Activated naive CD8-positive, alpha-beta T cell treated with anti-CD3 and anti-CD28 coated beads, Interleukin-2, amount 10 ng/mL, durations not matched to agents 7 days and 5 days (primary cell): ENCODE measurements around the gene TLE5. TPM values are rescaled to one million over a fixed set of nuclear protein-coding genes. Genes with fewer than 3 reads are reported as not detected.
"Not testable (repeated sequence)": the region's sequence is repeated elsewhere in the genome, so short reads cannot be mapped to it uniquely, and the experiment has no call there.

Experiments used
- ATAC-seq: fragments of 150-1000 bp; cut with Tn5 transposase; one replicate; pipeline ENCODE4 v1.10.0; 2021; ENCODE audit warnings: low read depth, moderate library complexity
- POLR2A ChIA-PET: fragments of 350-600 bp; sonication (Branson Sonifier 250); formaldehyde crosslinking; loops from one replicate; lab custom pipeline; 2021; ENCODE audit warnings: antibody characterized with exemption; lab: Charles Lee
- DNase-seq: peaks from one replicate; pipeline ENCODE4 v3.0.0; 2021
- H3K27ac Mint-ChIP-seq: one replicate; pipeline ENCODE4 v1.8.0; 2022; ENCODE audit warnings: mild to moderate bottlenecking, mixed read lengths
- H3K27me3 Mint-ChIP-seq: one replicate; pipeline ENCODE4 v1.8.0; 2022; ENCODE audit warnings: mild to moderate bottlenecking, moderate library complexity, mixed read lengths
- H3K36me3 Mint-ChIP-seq: one replicate; pipeline ENCODE4 v1.8.0; 2021; ENCODE audit warnings: mild to moderate bottlenecking, mixed read lengths
- H3K4me1 Mint-ChIP-seq: one replicate; pipeline ENCODE4 v1.8.0; 2021; ENCODE audit warnings: mixed read lengths
- H3K4me3 Mint-ChIP-seq: one replicate; pipeline ENCODE4 v1.8.0; 2022; ENCODE audit warnings: mild to moderate bottlenecking, moderate library complexity, mixed read lengths
- H3K9me3 Mint-ChIP-seq: one replicate; pipeline ENCODE4 v1.8.0; 2021; ENCODE audit warnings: mixed read lengths
- total RNA-seq, 2 experiments: library from RNA; stranded (reverse); gene quantifications; one replicate each; pipeline ENCODE4 v1.2.3, GENCODE V29; 2021

The TLE5 gene
- total RNA-seq, 2 experiments from 2014 or later, result 697 to 718 TPM

GRCh38 chr19:3054972-3055740 is 7.1 kb downstream of the TLE5 start:
- H3K4me3 Mint-ChIP-seq, result no peak overlapping the region
- ATAC-seq, result no peak
- POLR2A ChIA-PET, result no interaction called here
- H3K36me3 Mint-ChIP-seq, result peaks cover 24% of the 10 kb centered on the region
- H3K27me3 Mint-ChIP-seq, result no peaks in the 10 kb centered on the region
- peaks cover 16% of the 10 kb centered on the region for H3K4me1 Mint-ChIP-seq
- no peak for DNase-seq
- no peak overlapping the region for H3K27ac Mint-ChIP-seq
- H3K9me3 Mint-ChIP-seq, result no peaks in the 10 kb centered on the region

- no peak overlapping the region for H3K27ac Mint-ChIP-seq
- ATAC-seq, result no peak
- POLR2A ChIA-PET, result interaction anchor here (0.7 to 3.2 kb wide), 2 partner anchors 18 kb away, joined by 4 to 22 read pairs; no protein-coding TSS in a partner anchor
- H3K4me3 Mint-ChIP-seq, result no peak overlapping the region
- DNase-seq, result no peak
- H3K4me1 Mint-ChIP-seq, result peaks cover 11% of the 10 kb centered on the region
- no peaks in the 10 kb centered on the region for H3K27me3 Mint-ChIP-seq
- H3K36me3 Mint-ChIP-seq, result peaks cover 19% of the 10 kb centered on the region
- no peaks in the 10 kb centered on the region for H3K9me3 Mint-ChIP-seq
Observed at GRCh38 chr19:3054265-3054971, 7.9 kb downstream of the TLE5 start.

GRCh38 chr19:3053780-3054179 is 8.5 kb downstream of the TLE5 start:
- ATAC-seq, result no peak
- Mint-ChIP-seq H3K27me3 (peaks cover 5% of the 10 kb centered on the region), H3K9me3 (no peaks in the 10 kb centered on the region), H3K27ac (no peak overlapping the region), H3K4me1 (peaks cover 11% of the 10 kb centered on the region), H3K4me3 (no peak overlapping the region), H3K36me3 (peaks cover 19% of the 10 kb centered on the region)
- POLR2A ChIA-PET, result interaction anchor here (0.7 to 3.2 kb wide), 5 partner anchors 8 to 18 kb away, joined by 4 to 22 read pairs (median 6); partner anchors contain the start of gene TLE5
- no peak for DNase-seq

GRCh38 chr19:3053218-3053621 is 9.1 kb downstream of the TLE5 start:
- peaks cover 7% of the 10 kb centered on the region for H3K27me3 Mint-ChIP-seq
- no peak for DNase-seq
- ATAC-seq, result no peak
- H3K27ac Mint-ChIP-seq, result no peak overlapping the region
- H3K36me3 Mint-ChIP-seq, result peaks cover 18% of the 10 kb centered on the region
- peaks cover 10% of the 10 kb centered on the region for H3K4me1 Mint-ChIP-seq
- no peaks in the 10 kb centered on the region for H3K9me3 Mint-ChIP-seq
- H3K4me3 Mint-ChIP-seq, result no peak overlapping the region
- POLR2A ChIA-PET, result interaction anchor here (0.9 to 3.2 kb wide), 6 partner anchors 8 to 17 kb away, joined by 5 to 22 read pairs (median 6); partner anchors contain the start of gene TLE5

- not testable (repeated sequence) for H3K27ac Mint-ChIP-seq, H3K9me3 Mint-ChIP-seq, H3K36me3 Mint-ChIP-seq, ATAC-seq, H3K4me3 Mint-ChIP-seq, DNase-seq, H3K4me1 Mint-ChIP-seq
- peaks cover 14% of the 10 kb centered on the region for H3K27me3 Mint-ChIP-seq
- POLR2A ChIA-PET, result interaction anchor here (0.6 to 0.7 kb wide), 3 partner anchors 13 to 252 kb away, joined by 3 to 4 read pairs (median 3); no protein-coding TSS in a partner anchor
Observed at GRCh38 chr19:3050016-3050415, 12.3 kb downstream of the TLE5 start.

- DNase-seq (no peak), ATAC-seq (no peak)
- H3K4me1 Mint-ChIP-seq, result peaks cover 6% of the 10 kb centered on the region
- H3K4me3 Mint-ChIP-seq, result no peak overlapping the region
- H3K27ac Mint-ChIP-seq, result no peak overlapping the region
- H3K27me3 Mint-ChIP-seq, result peaks cover 14% of the 10 kb centered on the region
- POLR2A ChIA-PET, result interaction anchor here (0.7 kb wide), 1 partner anchor 14 kb away, joined by 4 read pairs; no protein-coding TSS in a partner anchor
- no peaks in the 10 kb centered on the region for H3K9me3 Mint-ChIP-seq
- H3K36me3 Mint-ChIP-seq, result no peaks in the 10 kb centered on the region
Observed at GRCh38 chr19:3049089-3049488, 13.2 kb downstream of the TLE5 start.

- POLR2A ChIA-PET, result interaction anchor here (0.7 to 1.3 kb wide), 2 partner anchors 13 to 14 kb away, joined by 3 to 4 read pairs; no protein-coding TSS in a partner anchor
- ATAC-seq, result no peak
- Mint-ChIP-seq H3K27me3 (peaks cover 14% of the 10 kb centered on the region), H3K4me3 (peak overlapping the region; percentile 67), H3K27ac (no peak overlapping the region), H3K9me3 (no peaks in the 10 kb centered on the region), H3K36me3 (no peaks in the 10 kb centered on the region), H3K4me1 (peaks cover 6% of the 10 kb centered on the region)
- no peak for DNase-seq
Observed at GRCh38 chr19:3048190-3048533, 14.1 kb downstream of the TLE5 start.

GRCh38 chr19:3047496-3048189 is 14.7 kb downstream of the TLE5 start:
- H3K27me3 Mint-ChIP-seq, result peaks cover 14% of the 10 kb centered on the region
- H3K4me1 Mint-ChIP-seq, result peaks cover 6% of the 10 kb centered on the region
- POLR2A ChIA-PET, result interaction anchor here (0.7 to 1.3 kb wide), 2 partner anchors 13 to 43 kb away, joined by 3 read pairs; no protein-coding TSS in a partner anchor
- H3K9me3 Mint-ChIP-seq, result no peaks in the 10 kb centered on the region
- no peak overlapping the region for H3K27ac Mint-ChIP-seq
- no peaks in the 10 kb centered on the region for H3K36me3 Mint-ChIP-seq
- no peak for DNase-seq
- ATAC-seq, result peak; percentile 67
- H3K4me3 Mint-ChIP-seq, result peak overlapping the region; percentile 67

- DNase-seq, result no peak
- no peak overlapping the region for H3K4me3 Mint-ChIP-seq
- no peak overlapping the region for H3K27ac Mint-ChIP-seq
- POLR2A ChIA-PET, result interaction anchor here (0.7 kb wide), 1 partner anchor 42 kb away, joined by 3 read pairs; no protein-coding TSS in a partner anchor
- H3K9me3 Mint-ChIP-seq, result no peaks in the 10 kb centered on the region
- no peak for ATAC-seq
- H3K36me3 Mint-ChIP-seq, result no peaks in the 10 kb centered on the region
- H3K4me1 Mint-ChIP-seq, result peaks cover 9% of the 10 kb centered on the region
- peaks cover 14% of the 10 kb centered on the region for H3K27me3 Mint-ChIP-seq
Observed at GRCh38 chr19:3046698-3047495, 15.4 kb downstream of the TLE5 start.

GRCh38 chr19:3045885-3046697 is 16.2 kb downstream of the TLE5 start:
- H3K27me3 Mint-ChIP-seq, result peaks cover 14% of the 10 kb centered on the region
- no peak for ATAC-seq
- H3K9me3 Mint-ChIP-seq, result no peaks in the 10 kb centered on the region
- POLR2A ChIA-PET, result no interaction called here
- DNase-seq, result no peak
- H3K4me1 Mint-ChIP-seq, result peaks cover 11% of the 10 kb centered on the region
- no peak overlapping the region for H3K4me3 Mint-ChIP-seq
- no peak overlapping the region for H3K27ac Mint-ChIP-seq
- H3K36me3 Mint-ChIP-seq, result no peaks in the 10 kb centered on the region

- Mint-ChIP-seq H3K36me3 (no peaks in the 10 kb centered on the region), H3K9me3 (no peaks in the 10 kb centered on the region), H3K27ac (no peak overlapping the region), H3K27me3 (peaks cover 14% of the 10 kb centered on the region), H3K4me1 (peaks cover 11% of the 10 kb centered on the region), H3K4me3 (no peak overlapping the region)
- DNase-seq (no peak), ATAC-seq (no peak)
- POLR2A ChIA-PET, result no interaction called here
Observed at GRCh38 chr19:3045191-3045590, 17.1 kb downstream of the TLE5 start.
